HG02852 (cell line): ENCODE data around the gene MAP2K4.
"Not testable (repeated sequence)": the region's sequence is repeated elsewhere in the genome, so short reads cannot be mapped to it uniquely, and the experiment has no call there.

Source experiments
- ATAC-seq: cut with Tn5 transposase; IDR thresholded peaks from one replicate; pipeline ENCODE4 v1.9.1; 2021; ENCODE audit warnings: mild to moderate bottlenecking, moderate library complexity; ENCODE audit not compliant: unreplicated experiment

MAP2K4 gene

DNA sequence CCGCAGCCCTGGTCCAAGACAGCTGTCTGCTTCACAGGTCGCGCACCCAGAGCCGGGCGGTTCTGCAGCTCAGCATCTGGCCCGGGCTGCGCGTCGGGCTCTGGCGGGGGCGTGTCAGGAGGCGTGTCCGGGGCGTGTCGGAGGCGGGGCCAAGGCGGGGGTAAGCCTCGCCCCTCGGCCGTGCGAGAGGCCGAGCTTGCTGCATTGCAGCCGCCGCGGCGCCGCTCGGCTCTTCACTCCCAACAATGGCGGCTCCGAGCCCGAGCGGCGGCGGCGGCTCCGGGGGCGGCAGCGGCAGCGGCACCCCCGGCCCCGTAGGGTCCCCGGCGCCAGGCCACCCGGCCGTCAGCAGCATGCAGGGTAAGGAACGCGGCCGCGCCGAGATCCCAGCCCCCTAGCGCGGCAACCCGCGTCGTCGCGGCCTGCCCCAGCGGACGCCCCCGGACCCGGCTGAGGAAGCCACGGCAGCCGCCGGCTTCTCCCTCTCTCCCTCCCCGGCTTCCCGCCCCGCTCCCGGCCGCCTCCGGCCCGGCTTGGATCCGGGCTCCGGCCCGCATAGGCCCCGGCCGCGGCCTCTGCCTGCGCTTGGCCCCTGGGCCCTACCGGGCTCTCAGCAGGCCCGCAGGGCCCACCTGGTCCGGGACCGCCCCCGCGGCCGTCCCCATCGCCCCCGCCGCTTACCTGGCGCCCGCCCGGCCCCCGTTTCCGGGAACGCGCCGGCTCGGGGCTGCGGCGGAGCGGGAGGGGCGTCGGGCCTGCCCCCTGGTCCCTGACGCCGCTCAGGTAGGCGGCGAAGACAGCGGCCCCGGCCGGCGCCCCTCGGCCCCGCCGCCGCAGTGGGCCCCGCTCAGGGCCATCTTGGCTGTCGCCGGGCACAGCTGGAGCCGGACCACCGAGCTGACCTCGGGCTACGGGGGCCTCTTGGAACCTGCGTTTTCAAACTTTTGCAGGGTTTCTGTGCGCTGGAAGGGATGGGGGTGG, at the start of gene MAP2K4:
Gene MAP2K4, plus strand, starts transcription at position 236 of the 981 bp plus-strand sequence. Its CDS starts 10 bp downstream, at position 246.
- peak; percentile 89 for ATAC-seq

DNA sequence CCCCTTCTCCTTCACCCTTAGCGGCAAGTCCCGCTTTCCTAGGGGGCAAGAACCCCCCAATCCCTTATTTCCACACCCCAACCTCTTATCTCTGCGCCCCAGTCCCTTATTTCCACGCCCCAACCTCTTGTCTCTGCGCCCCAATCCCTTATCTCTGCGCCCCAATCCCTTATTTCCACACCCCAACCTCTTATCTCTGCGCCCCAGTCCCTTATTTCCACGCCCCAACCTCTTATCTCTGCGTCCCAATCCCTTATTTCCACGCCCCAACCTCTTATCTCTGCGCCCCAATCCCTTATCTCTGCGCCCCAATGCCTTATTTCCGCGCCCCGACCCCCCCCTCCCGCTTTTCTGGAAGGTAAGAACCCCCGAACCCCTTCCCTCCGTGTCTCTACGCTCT, 47.9 kb upstream of the MAP2K4 start:
- not testable (repeated sequence) for ATAC-seq

DNA sequence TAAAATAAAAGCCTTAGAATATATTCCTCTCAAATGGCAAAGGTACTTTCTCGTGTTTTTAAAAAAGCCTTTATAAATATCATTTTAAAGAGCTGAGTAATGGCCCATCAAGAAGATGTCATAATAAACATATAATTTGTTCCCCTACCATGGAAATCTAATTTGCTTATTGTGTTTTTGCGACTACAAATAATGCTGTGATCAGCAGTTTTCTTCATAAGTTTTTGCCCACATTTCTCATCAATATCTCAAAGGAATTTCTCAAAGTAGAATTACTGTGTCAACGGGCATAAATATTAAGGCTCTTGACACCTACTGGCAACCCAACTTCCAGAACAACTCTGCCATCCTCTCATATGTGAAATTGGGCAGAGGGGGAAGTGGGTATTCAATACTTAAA, 40.9 kb upstream of the MAP2K4 start:
- no peak for ATAC-seq

DNA sequence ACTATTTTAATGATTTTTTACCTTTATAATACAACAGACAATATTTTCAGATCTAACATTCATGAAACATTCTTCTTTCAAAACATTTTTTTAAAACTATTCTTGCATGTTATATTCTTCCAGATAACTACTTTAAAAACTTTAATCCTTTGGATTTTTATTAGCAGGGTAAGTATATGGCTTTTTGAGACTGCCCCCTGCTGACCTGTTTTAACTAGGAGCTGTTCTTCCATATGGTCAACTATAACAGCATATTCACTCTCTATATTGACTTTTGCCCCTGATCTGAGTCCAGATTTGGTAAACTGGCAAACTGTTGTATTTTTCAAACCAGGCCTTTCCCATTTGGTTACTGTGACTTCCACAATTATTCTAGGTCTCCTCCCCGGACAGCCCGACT, 39.9 kb upstream of the MAP2K4 start:
- ATAC-seq: no peak

DNA sequence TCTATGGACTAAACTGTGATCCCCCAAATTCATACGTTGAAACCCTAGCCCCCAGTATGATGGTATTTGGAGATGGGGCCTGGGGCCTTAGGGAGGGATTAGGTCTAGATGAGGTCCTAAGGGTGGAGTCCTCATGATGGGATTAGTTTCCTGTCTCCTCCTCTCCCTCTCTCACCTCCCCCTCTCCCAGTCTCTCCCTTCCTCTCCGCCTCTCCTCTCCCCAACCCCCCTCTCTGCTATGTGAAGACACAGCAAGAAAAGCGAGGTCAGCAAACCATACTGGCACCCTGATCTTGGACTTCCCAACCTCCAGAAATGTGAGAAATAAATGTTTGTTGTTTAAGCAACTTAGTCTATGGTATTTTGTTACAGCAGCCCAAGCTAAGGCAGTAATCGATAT, 38.8 kb upstream of the MAP2K4 start:
- ATAC-seq: no peak

DNA sequence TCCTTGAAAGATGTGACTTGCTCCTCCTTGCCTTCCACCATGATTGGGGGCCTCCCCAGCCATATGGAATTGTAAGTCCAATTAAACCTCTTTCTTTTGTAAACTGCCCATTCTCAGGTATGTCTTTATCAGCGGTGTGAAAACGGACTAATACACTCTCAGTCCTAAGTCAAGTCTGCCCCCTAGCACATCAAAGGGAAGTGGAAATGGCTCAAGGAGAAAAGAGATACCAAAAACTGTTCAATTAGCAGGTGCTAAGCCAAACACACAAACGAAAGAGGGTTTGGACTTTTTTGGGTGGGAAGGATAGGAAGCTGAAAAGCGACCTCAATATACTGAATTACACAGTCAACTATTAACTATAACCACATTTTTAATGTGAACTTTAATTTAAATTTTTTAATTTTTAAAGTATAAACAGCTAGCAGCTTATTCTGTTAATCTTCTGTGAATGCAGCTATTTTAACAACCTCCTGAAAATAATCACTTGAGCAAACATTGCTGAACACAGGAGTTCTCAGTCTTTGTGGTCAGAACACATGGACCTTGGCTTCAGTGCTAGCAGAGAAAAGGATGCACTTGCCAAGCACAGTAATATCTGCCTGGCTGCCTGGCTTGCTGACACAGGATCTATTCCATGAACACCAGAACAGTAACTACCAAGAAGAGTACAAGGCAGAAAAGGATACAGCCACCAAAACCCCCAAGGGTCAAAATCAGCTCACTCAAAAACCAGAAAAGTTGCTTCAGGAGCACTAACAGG, 34.3 kb upstream of the MAP2K4 start:
- ATAC-seq: no peak

DNA sequence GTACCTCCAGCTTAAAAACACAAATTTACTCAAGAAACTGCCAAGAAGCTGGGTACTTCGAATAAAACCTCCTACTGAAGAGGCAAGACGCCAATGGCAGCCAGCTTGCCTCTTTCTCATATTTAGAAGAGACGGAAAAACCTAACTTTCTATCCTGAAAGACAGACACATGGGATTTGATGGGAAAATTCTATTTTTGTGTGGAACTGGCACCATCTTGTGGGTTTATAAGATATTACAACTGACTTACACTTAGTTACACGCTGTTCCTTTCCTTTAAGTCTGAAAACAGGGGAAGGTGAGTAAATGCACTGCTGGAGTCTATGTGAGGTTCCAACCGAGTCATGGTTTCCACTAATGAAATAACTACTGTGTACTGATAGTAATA, 33.7 kb upstream of the MAP2K4 start:
- no peak for ATAC-seq

DNA sequence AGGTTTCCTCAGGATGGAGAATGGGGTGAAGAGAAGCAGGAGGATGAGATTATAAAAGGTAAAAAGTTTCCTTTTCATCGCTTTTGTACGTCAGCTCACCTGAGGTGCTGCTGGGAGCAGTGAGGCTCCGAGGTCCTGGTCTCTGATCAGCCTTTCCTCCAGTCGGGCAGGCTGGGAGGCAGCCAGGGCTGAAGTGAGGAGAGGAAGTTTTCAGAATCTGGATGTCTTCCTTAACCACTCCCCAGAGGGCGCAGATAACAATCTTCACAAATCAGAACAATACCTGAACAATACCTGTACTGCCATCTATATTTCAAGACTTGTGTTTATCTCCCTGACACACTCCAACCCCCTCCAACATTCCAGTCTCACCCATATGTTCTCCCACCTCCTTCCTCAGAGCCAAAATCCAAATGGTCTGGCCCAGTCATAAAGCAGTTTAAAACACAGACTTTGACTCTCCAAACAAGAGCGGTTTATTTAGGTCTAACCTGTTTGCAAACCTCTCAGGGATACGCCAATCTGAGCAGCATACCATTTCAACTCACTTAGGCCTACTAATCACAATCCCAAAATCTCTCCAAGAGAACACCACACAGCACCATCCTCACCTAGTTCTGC, 30.2 kb upstream of the MAP2K4 start:
- ATAC-seq: no peak

DNA sequence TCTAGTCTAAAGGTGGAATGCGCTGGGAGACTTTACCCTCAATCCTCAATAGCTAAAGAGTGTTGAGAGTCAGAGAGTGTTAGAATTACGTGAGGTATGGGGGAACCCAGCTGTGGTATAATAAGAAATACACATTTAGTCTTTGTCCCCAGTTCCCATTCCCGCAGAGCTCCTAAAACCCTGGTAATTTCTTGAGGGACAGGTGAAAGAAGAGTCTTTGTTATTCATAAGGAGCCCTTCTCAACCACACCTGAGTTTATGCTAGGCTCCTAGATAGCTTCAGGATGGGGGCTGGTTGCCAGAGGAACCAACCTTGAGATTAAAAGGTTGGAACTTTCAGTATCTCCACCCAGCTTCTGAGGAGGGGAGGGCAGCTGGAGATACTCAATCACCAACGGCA, 29.2 kb upstream of the MAP2K4 start:
- no peak for ATAC-seq

DNA sequence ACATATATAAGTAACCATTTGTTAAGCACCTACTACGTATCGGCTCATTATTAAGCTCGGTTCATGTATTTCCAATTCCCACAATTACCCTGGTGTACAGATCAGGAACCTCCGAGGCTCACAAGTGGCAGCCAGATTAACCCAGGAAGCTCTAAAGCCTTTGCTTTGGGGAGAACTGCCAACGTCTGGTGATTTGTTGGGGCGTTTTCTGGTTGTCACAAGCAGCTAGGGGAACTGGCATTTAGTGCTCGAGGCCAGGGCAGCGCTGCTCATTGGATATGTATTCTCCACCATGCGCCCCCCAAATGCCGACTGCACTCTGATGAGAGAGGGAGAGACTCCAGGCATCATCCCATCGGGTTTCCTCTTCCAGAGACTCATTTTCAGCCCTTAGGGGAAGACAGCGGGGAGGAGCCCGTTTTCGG, 23.9 kb upstream of the MAP2K4 start:
- peak; percentile 29 for ATAC-seq

DNA sequence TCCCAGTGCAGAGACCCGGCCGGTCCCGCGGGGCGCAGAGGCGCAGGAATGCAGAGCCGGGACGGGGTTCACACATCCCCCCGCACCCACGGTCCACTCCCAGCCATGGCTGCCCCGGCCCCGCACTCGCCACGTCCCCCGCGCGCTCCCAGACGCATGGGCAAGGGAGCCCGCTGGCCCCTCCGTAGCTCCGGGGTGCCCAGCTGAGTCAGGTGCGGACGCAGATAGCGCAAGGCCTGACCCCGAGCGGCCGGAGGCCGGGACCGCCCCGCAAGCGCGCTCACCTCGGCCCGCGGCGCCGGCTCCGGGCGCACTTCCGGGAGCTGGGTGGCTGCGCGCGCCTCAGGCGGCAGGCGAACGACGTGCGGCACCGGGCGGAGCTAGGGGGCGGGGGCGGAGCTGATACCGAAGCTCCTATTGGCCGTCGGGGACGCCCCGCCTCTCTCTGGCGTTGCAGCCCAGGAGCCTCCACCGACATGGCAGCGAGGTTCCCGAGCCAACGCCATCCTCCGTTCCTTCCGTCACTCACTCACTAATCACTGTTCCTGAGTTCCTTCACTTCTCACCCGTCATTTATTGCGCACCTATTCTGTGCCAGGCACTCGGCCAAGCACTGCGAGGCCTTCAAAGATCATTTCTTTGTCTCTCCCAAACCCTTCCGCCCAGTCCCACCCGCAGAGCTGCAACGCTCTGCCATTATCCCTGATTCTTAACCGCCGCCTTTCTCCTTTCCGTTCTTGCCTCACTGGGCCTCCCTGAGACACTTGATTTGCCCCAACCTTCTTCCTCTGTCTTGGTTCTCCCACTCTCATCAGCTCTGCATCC, 23.3 kb upstream of the MAP2K4 start, which contains the start of gene ZNF18:
Gene ZNF18, minus strand, starts transcription at position 329 of the 825 bp plus-strand sequence. CDS start 4,646 bp downstream, outside the sequence.
- ATAC-seq: peak; percentile 96

DNA sequence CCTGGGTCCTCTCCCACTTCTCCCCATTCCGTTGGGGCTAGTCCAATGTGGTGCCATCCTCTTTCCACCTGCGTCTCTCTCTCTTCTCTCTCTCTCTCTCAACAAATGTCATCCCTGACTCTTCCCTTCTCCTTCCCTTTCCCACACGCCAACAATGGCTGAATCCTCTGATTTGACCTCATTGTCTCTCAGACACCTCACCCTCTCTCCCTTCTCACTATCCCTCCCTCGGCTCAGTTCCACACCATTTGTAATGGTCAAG, 22.8 kb upstream of the MAP2K4 start:
- ATAC-seq: no peak

DNA sequence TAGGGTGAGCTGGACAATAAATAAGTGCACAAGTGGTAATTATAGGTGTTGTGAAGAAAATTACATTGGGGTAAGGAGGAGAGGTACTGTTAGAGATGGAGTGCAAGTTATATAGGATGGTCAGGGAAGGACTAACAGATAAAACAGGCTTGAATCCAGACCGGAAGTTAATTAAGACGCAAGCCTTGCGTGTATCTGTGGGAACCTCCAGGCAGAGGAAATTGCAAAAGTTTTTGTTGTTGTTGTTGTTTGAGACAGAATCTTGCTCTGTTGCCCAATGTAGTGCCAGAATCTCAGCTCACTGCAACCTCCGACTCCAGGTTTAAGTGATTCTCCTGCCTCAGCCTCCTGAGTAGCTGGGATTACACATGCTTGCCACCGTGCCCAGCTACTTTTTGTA, 21.0 kb upstream of the MAP2K4 start:
- no peak for ATAC-seq

DNA sequence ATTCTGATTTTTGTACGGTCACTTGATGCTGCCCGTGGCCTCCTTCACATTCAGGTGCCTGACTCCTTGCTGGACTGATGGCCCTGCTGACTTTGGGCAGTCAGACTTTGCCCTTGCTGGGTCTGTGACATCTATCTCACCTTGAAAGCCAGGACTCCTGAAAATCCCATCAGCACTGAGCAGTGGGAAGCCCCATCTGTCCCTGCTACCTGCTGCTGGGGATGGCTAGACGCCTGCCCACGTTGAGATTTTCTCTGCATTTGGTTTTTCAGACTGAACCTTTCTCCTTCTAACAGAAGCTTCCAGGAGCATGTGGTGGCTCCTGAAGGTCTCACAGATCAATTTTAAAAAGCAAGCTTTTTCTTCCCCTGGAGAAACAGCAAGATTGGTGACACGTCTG, 13.2 kb upstream of the MAP2K4 start:
- no peak for ATAC-seq

DNA sequence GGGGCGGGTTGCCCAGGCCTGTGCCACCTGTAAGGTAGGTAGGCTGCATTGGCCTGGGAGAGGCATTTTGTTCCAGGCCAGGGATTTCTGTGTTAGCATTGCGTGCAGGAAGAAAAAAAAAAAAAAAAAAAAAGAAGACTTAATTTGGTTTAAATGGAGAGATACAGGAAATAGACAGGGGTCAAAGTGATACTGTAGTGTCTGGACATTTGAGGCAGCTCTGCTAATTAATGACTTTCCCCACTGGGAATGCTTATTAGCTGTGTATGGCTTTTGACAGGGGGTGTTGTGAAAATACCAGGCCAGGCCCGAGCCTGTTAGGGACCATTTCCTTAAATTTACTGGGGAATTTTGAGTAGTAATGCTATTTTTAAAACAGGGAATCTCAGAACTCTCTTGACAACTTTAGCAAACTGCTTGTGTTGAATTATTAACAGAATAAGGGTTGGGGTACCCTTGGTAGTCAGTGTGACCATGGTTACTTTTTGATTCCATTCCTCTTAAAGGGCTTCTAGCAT, 1.0 kb downstream of the MAP2K4 start:
- no peak for ATAC-seq

DNA sequence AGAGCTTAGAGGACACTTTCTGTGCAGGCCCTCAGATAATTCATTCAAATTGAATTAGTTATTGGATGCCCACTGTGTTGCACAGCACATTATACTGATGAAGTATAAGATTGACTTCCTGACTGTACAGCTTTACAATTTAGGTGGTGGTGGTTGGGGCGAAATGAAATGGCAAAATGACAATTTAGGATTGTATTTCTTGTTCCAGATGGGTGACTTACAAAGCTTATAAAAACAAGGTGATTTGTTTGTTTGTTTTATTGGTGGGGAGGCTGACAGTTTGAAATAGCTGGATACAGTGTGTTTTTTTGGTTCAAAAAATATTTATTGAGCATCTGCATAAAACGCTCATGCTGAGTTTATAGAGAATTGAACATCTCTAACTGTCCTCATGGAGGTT, 1.6 kb downstream of the MAP2K4 start:
- ATAC-seq: no peak

DNA sequence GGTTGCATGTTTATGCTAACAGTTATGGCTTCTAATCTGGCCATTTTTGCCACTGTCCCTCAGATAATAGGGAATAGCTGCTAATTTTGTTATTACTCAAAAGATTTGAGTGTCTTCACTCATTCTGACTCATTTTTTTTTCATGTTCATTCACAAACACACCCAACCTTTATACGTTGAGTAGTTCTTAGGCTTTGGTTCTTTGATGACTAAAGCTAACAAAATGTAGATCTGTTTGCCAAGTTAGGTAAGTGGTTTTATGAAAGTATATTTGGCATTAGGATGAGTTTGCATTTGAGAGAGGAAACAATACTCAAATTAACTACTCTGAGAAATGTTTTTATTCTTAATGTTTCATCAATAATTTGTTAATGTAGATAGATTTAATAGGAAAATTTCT, 3.6 kb downstream of the MAP2K4 start:
- ATAC-seq: no peak

DNA sequence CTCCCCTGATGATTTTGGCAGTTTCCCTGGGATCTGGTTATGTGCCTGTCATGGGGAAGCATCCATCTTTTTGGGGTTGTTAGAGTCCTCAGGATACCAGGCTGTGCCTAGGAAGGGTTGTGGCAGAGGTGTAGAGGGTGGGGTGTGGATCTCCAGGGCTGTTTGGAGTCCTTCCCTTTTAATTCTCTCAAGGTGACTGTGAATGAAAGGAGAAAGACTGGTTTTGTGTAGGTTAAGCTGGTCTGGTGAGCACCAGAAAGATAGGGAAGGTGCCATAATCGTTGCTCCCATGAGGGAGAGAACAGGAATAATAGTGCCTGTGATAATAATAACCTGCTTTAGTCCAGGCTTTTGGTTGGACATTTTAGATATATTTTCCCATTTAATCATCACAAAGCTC, 7.0 kb downstream of the MAP2K4 start:
- no peak for ATAC-seq

DNA sequence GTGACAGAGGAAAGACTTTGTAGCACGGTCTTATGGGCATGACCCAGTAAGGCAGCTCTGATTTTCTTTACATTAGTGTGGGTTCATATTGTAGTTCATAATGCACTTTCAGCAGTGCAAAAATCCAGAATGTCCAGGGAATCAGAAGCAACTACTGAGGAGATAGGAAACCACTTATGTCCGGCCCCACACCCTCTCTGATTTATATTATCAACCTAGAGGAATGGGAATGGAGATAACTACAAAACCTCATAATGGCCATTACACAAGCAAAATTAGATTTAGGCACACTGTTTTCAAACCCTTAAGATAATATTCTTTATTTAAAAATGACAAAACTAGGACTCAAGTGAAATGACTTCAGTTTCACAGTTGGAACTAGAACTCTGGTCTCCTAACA, 7.9 kb downstream of the MAP2K4 start:
- no peak for ATAC-seq

DNA sequence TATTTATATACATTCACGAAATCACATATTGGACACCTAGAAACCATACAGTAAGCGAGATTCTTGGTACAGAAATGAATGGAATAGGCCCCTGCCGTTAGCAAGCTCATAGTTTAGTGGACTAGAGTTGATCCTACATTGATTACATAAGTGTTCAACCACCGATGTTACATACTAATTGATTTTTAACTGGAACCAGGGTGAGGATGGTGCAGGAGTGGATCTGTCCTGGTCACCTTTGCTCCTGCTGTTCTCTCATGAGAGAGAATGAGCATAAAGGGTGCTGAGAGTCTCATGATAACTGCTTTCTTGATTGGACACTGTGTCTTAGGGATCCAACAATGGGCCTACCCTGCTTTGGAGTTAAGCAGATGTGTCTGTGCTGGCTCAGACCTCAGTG, 13.9 kb downstream of the MAP2K4 start:
- no peak for ATAC-seq

DNA sequence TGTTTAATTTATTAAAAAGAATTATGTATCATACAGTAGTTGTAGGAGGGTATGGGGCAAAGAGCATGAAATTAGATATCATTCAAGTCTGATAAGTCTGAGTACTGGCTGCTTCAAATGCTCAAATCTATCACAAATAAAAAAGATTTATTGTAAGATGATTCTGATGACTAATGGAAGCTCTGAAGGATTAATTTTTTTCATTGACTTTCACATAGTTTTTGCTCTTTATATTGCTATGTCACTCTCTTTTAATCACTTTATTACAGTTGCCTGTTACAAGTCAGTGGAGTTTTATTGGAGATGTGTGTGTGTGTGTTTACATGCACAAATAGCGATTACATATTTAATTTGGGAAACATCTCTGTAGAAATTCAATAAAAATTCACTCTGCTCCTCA, 15.0 kb downstream of the MAP2K4 start:
- ATAC-seq: no peak
